ENCODE results near the gene OXCT1.

The OXCT1 gene

DNA sequence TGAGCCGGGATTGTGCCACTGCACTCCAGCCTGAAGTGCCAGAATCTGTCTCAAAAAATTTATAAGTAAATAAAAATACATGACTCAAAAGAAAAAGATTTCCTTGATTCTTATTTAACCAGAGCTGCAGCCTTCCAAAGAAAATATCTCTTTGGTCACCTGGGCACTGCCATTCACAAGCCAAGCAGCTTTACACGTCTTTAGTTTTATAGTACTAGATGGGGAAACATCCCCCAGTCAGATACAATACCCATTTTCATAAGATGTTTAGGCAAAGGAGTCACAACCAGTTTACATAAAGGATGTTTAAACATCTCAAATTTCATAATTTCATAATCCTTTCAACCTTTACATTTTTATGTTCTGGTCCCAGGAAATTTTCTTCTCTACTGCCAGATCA is 13.7 kb upstream of the OXCT1 start:
- TF ChIP-seq, protein P1, sequence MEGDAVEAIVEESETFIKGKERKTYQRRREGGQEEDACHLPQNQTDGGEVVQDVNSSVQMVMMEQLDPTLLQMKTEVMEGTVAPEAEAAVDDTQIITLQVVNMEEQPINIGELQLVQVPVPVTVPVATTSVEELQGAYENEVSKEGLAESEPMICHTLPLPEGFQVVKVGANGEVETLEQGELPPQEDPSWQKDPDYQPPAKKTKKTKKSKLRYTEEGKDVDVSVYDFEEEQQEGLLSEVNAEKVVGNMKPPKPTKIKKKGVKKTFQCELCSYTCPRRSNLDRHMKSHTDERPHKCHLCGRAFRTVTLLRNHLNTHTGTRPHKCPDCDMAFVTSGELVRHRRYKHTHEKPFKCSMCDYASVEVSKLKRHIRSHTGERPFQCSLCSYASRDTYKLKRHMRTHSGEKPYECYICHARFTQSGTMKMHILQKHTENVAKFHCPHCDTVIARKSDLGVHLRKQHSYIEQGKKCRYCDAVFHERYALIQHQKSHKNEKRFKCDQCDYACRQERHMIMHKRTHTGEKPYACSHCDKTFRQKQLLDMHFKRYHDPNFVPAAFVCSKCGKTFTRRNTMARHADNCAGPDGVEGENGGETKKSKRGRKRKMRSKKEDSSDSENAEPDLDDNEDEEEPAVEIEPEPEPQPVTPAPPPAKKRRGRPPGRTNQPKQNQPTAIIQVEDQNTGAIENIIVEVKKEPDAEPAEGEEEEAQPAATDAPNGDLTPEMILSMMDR (IDR thresholded peaks at IDR 0.05; ENCODE audit: low read depth, low read length): no peak
- TF ChIP-seq, protein P2, sequence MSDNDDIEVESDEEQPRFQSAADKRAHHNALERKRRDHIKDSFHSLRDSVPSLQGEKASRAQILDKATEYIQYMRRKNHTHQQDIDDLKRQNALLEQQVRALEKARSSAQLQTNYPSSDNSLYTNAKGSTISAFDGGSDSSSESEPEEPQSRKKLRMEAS (IDR thresholded peaks at IDR 0.05; ENCODE audit: low read depth, low read length): no peak
- TF ChIP-seq MYC (IDR thresholded peaks at IDR 0.05; ENCODE audit: low read depth, low read length) (no peak), POLR2A (IDR thresholded peaks at IDR 0.05; ENCODE audit: extremely low read depth, insufficient read length) (no peak)
- H3K4me3 ChIP-seq (ENCODE audit: low read depth, low read length): no peak overlapping the region
- DNase-seq (ENCODE audit: low read depth): no peak

DNA sequence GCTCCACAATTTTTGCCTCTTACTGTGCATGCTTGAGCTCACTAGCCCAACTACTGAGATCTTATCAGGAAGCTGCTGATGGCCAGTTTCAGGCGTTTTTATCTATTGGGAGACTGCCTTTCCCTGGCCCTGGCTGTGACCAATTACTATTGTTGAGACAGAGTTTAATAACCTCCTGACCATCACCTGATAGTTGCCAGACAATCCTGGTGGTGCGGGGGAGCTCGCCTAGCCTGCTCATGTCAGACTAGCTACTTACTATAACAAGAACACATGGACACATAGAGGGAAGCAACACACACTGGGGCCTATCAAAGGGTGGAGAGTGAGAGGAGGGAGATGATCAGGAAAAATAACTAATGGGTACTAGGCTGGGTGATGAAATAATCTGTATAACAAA is 13.0 kb upstream of the OXCT1 start:
- H3K4me3 ChIP-seq (ENCODE audit: low read depth, low read length): no peak overlapping the region
- TF ChIP-seq, protein P2 (IDR thresholded peaks at IDR 0.05; ENCODE audit: low read depth, low read length): no peak
- no peak for TF ChIP-seq POLR2A (IDR thresholded peaks at IDR 0.05; ENCODE audit: extremely low read depth, insufficient read length)
- TF ChIP-seq MYC (IDR thresholded peaks at IDR 0.05; ENCODE audit: low read depth, low read length): no peak
- TF ChIP-seq, protein P1 (IDR thresholded peaks at IDR 0.05; ENCODE audit: low read depth, low read length): no peak
- no peak for DNase-seq (ENCODE audit: low read depth)

GRCh38 chr5:41882765-41883164 is 12.5 kb upstream of the OXCT1 start:
- TF ChIP-seq, protein P1 (IDR thresholded peaks at IDR 0.05; ENCODE audit: low read depth, low read length): no peak
- TF ChIP-seq MYC (IDR thresholded peaks at IDR 0.05; ENCODE audit: low read depth, low read length): no peak
- TF ChIP-seq, protein P2 (IDR thresholded peaks at IDR 0.05; ENCODE audit: low read depth, low read length): no peak
- TF ChIP-seq POLR2A (IDR thresholded peaks at IDR 0.05; ENCODE audit: extremely low read depth, insufficient read length): no peak
- no peak overlapping the region for H3K4me3 ChIP-seq (ENCODE audit: low read depth, low read length)
- DNase-seq (ENCODE audit: low read depth): no peak

- TF ChIP-seq, protein P1 (IDR thresholded peaks at IDR 0.05; ENCODE audit: low read depth, low read length): no peak
- TF ChIP-seq POLR2A (IDR thresholded peaks at IDR 0.05; ENCODE audit: extremely low read depth, insufficient read length): no peak
- TF ChIP-seq, protein P2 (IDR thresholded peaks at IDR 0.05; ENCODE audit: low read depth, low read length): no peak
- TF ChIP-seq MYC (IDR thresholded peaks at IDR 0.05; ENCODE audit: low read depth, low read length): no peak
- no peak for DNase-seq (ENCODE audit: low read depth)
Observed at GRCh38 chr5:41878643-41879478, 8.6 kb upstream of the OXCT1 start.

DNA sequence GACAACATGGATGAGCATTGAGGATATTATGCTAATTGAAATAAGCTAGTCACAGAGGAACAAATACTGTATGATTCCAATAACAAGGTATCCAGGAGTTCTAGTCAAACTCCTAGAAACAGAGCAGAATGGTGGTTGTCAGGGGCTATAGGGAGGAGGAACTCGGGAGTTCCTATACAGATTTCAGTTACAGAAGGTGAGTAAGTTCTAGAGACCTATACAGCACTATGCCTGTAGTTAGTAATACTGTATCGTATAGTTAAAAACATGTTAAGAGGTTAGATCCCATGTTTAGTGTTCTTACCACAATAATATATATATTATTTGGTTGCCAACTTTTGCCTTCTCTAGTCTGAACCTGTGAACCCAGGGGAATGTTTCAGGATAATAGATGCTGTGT is 7.9 kb upstream of the OXCT1 start:
- no peak overlapping the region for H3K4me3 ChIP-seq (ENCODE audit: low read depth, low read length)
- DNase-seq (ENCODE audit: low read depth): no peak
- TF ChIP-seq, protein P2 (IDR thresholded peaks at IDR 0.05; ENCODE audit: low read depth, low read length): no peak
- no peak for TF ChIP-seq MYC (IDR thresholded peaks at IDR 0.05; ENCODE audit: low read depth, low read length)
- TF ChIP-seq, protein P1 (IDR thresholded peaks at IDR 0.05; ENCODE audit: low read depth, low read length): no peak
- no peak for TF ChIP-seq POLR2A (IDR thresholded peaks at IDR 0.05; ENCODE audit: extremely low read depth, insufficient read length)

More at GRCh38 chr5:41878643-41879478, 8.6 kb upstream of the OXCT1 start:
- no peak overlapping the region for H3K4me3 ChIP-seq (ENCODE audit: low read depth, low read length)
